Panc1 (cell line): ENCODE data around the gene COL23A1.

Experiments used
- POLR2AphosphoS5 ChIP-seq: IDR thresholded peaks from 2 replicates; pipeline ENCODE4 v1.6.1; 2012; ENCODE audit warnings: mild to moderate bottlenecking, low read depth, low read length, moderate library complexity
- SIN3A ChIP-seq: IDR thresholded peaks from 2 replicates; pipeline ENCODE4 v1.6.1; 2012; ENCODE audit warnings: low read depth, mild to moderate bottlenecking, low read length, moderate library complexity, borderline replicate concordance; ENCODE audit not compliant: insufficient read depth
- TF ChIP-seq, protein P1 (sequence below): fragments of 450-650 bp; IDR thresholded peaks from 2 replicates; pipeline ENCODE4 v1.5.1; 2017; ENCODE audit warnings: mild to moderate bottlenecking

- TF ChIP-seq, protein P1, sequence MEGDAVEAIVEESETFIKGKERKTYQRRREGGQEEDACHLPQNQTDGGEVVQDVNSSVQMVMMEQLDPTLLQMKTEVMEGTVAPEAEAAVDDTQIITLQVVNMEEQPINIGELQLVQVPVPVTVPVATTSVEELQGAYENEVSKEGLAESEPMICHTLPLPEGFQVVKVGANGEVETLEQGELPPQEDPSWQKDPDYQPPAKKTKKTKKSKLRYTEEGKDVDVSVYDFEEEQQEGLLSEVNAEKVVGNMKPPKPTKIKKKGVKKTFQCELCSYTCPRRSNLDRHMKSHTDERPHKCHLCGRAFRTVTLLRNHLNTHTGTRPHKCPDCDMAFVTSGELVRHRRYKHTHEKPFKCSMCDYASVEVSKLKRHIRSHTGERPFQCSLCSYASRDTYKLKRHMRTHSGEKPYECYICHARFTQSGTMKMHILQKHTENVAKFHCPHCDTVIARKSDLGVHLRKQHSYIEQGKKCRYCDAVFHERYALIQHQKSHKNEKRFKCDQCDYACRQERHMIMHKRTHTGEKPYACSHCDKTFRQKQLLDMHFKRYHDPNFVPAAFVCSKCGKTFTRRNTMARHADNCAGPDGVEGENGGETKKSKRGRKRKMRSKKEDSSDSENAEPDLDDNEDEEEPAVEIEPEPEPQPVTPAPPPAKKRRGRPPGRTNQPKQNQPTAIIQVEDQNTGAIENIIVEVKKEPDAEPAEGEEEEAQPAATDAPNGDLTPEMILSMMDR, result no peak
- TF ChIP-seq POLR2AphosphoS5 (no peak), SIN3A (no peak)
These were observed 43.5 kb downstream of the COL23A1 start for GRCh38 chr5:178546675-178547033.
